ENCODE results near the gene KRT32. TPM values are rescaled to one million over a fixed set of nuclear protein-coding genes. Genes with fewer than 3 reads are reported as not detected.

KRT32 gene
- total and polyA plus RNA-seq, 9 of the 15 experiments (the other 6 are each of a cell fraction or from before 2014, with no cell fraction given), result not detected

- TF ChIP-seq CHD7 (IDR thresholded peaks at IDR 0.05; ENCODE audit: low read depth, low read length) (no peak), ZBTB11 (CRISPR knock-in tag; IDR thresholded peaks at IDR 0.05) (0 out of 6 replicates have a peak, but pooled peaks of 1 of the 3 experiments have one; percentile 38), ZNF592 (IDR thresholded peaks at IDR 0.05) (peak; percentile 10), SMARCE1 (IDR thresholded peaks at IDR 0.05) (peak; percentile 81), BHLHE40 (IDR thresholded peaks at IDR 0.05; ENCODE audit: low read length) (peak; percentile 96)
These were observed 33.1 kb upstream of the KRT32 start (continued) for GRCh38 chr17:41500131-41500911.
